Stimulated activated CD4-positive, alpha-beta T cell treated with anti-CD3 and anti-CD28 coated beads, Interleukin-2, amount 100 ng/mL, for 4 hours (primary cell): ENCODE data around the gene CALU.

ENCODE experiments used
- DNase-seq: peaks from one replicate; pipeline ENCODE4 v3.0.0-alpha.2; 2020; ENCODE audit warnings: low read depth

The CALU gene

GRCh38 chr7:128725531-128725930, 13.6 kb upstream of the CALU start:
- DNase-seq: no peak

DNA sequence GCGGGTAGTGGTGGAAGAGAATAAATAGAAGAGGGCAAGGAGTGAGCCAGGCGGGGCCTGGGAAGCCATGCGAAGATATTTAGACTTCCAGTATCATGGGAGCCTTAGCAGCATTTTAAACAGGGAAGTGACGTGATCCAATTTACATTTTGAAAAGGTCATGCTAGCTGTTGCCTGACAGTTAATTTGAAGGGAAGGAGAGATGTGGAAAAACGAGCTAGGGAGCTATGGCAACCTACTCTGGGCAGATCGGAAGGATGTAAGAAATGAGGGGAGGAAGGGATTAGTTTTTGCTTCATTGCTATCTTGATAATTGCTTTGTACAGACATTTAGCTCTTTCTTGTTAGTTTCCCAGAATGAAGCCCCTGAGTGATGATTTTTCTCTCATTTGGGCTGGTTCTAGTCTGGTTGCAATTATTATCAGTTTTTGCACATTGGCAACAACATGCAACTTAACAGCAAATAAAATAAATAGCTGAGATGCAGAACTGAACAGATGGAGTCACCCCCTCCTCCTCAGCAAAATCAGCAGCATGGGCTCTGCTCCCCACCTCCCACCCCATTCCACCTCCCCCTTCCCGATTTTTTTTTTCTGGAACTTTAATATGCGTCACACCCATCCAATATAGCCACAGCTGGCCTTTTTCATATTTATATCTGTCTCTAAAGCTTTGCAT, 13.0 kb upstream of the CALU start:
- DNase-seq: no peak

DNA sequence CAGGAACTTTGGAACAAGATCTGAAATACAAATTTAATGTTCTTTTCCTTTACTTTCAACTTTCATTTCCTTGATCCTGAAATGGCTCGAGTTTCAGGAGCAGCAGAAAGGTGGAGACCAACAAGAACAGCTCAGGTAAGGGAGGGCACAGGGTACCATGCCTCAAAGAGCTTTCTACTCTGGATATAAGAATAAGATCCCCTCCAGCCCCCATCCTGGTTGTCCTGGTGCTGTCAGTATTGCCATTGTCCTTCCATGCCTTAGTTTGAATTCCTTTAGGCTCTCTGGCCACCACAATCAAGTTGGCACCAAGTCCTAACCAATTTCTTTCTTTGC, 12.5 kb upstream of the CALU start:
- DNase-seq: no peak

DNA sequence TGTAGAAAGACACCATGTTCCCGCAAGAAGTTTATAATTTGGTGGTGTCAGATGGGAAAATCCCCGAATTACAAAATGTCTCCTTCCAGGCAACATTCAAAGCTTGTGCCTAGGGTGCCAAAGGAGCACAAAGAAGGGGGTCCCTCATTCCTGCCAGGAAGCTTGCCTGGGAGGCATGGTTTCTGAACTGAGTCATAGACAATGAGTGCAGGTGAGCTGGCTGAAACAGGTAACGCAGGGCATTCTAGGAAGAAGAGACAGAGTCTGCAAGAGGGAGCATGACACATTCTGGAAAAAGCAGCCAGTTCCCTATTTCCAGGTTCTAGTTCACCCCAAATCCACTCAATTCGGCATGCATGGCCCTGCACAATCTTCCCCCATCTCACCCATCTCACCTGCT, 11.9 kb upstream of the CALU start:
- no peak for DNase-seq

DNA sequence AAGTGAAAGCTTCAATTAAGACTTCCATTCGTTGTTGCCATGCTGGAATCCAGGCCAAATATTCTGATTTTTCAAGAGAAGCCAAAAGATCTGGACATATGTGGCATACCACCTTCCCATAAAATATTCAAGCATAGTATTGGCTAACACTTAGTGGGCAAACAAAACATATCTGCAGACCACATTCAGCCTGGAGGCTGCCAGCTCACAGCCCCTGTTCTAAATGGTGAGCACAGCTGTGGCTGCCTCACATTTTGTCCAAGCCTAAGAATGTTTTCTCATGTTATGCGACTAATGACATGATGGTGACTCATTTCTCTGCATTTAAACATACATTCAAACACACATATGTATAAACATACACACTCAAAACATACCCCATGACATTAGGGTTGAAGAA, 10.6 kb upstream of the CALU start:
- DNase-seq: no peak

GRCh38 chr7:128729494-128729893, 9.7 kb upstream of the CALU start:
- no peak for DNase-seq

- no peak for DNase-seq
These were observed 8.0 kb upstream of the CALU start for GRCh38 chr7:128731184-128731583.

- DNase-seq: no peak
These were observed 6.5 kb upstream of the CALU start for GRCh38 chr7:128732521-128733277.

GRCh38 chr7:128733278-128733645, 5.9 kb upstream of the CALU start:
- DNase-seq: no peak

DNA sequence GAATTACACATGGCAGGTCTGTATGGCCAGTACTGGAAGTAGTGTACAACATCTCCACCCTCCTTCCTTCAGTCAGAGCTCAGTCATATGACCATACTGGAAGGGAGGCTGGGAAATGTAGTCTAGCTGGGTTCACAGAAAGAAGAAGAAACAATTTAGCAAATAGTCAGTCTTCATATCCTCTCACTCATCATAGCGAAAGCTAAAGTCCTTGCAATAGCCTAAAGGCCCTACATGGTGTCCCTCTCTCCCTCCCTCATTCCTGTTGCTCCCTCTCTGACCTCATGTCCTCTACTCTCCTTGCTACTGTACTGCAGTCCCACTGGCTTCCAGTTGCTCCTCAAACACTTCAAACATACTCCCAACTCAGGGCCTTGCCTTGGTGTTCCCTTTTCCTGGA, 4.3 kb upstream of the CALU start:
- DNase-seq: no peak

GRCh38 chr7:128735436-128735835, 3.7 kb upstream of the CALU start:
- no peak for DNase-seq

DNA sequence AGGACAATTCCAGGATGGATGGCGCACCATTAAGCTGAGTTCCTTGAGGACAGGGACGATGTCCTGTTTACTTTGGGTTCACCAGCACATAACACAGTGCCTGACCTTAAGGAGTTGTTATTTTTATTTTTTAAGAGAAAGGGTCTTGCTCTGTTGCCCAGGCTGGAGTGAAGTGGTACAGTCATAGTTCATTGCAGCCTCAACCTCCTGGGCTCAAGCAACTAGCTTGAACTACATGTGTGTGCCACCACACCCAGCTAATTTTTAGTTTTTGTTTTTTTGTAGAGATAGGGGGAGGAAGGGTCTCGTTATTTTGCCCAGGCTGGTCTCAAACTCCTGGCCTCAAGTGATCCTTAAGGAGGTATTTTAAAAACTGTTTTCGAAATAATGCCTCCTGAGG, 1.7 kb upstream of the CALU start:
- no peak for DNase-seq

DNA sequence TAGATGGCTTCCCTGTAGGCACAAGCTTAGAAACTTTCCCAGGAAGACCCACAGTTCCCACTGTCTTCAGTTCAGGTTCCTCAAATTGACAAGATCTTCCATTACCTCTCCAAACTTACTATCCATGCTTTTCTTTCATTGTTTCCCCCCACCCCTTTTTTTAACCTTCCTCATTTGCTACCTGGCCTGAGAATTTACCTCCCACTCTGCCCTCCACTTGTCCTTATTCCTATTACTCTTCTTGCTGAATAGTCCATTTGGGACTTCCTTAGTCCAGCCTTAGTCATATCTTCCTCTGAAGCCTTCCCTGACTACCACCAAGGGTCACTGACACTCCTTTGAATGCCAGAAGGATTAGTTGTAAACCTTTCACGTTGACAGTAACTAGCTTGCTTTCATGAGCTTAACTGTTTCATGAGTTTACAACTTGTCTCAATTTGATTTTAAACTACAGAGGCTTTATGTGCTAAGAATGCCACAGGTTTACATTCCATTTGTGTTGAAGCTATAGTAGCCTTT, 1.2 kb upstream of the CALU start:
- DNase-seq: no peak

- DNase-seq: no peak
These were observed 550 bp upstream of the CALU start for GRCh38 chr7:128738570-128739047.

DNA sequence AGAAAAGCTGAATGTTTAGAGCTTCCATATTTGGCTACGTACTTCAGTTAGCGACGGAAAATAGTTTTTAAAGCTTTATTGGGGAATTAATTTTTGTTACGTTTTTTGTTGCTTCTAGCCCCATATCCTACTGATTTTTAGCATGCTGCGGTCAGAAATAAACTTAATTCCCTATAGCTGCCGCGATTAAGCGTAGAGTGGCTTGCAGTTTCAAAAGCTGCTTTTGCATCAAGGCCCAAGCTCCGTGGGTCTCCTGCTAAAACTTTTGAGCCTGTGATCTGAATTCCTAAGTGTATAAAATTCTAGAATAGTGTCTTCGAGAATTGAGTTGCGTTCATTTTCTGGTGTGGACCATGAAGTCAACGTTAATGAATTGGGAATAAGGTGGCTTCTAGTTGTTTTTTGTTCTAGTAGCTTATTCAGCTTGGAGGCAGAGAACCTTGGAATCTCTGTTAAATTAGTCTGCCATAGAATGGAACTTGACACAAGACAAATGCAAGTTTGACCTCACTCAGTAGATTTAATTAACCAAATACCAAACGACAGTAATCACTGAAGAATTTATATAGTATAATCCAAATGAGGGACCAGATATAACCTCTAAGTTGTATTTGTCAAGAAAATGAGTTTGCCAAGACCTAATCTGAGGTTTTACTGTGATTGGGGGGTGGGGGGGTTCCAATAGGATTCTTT, 977 bp downstream of the CALU start:
- DNase-seq: no peak

DNA sequence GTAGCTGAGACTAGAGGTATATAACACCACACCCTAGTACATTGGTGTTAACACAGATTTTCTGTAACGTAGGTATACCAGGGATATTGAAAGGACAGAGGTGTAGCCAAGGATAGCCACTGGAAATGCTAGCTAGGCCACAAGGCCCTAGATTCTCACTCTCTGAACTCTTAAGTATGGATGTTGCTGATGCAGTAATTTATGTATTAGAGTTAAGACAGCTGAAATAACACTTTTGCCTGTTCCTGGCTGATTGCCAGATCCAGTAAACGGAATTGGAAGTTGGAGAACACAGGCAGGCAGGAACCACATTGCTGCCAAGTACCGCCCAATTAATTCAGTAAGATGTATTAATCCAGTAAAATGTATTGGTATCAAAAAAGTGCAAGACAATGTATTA, 1.8 kb downstream of the CALU start:
- DNase-seq: no peak

- DNase-seq: no peak
These were observed 2.3 kb downstream of the CALU start for GRCh38 chr7:128741491-128741890.

DNA sequence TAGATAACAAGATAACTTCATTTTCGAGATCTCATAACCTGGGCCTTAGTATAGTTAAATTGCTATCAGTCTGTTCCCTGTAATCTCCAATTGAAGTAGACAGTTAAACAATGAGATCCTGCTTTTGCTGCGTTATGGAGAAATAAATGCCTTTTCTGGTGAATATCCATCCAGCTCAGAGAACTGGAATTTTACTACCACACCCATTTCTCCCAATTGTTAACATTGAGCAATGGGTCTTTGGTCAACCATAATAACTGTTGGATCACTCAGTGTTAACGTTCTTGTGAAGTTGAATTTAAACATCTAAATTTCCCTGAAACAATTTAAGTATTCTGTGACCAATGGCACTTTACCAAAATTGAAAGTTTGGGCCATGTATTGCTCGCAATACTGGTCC, 3.0 kb downstream of the CALU start:
- DNase-seq: no peak

DNA sequence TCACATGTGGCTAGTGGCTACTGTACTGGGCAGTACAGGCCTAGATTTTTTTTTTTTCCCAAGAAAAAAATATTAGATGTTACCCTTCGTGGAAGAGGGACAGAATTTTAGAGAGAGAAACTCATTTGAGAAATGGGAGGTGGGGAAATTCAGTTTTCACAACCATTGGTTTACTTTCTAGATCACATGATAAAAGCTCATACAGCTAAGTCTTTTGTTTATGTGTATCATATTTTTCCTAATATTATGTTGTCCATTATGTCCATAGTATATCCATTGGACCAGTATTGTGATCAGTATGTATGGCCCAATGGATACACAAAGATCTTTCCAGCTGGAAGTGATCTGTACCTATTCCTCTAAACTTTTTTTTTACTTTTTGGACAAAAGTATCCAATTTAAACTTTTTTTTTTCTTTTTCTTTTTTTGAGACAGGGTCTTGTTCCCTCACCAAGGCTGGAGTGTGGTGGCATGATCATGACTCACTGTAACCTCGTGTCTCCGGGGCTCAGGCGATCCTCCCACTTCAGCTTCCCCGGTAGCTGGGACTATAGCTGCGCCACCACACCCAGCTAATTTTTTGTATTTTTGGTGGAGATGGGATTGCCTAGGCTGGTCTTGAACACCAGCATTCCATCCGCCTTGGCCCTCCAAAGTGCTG, 4.1 kb downstream of the CALU start:
- DNase-seq: no peak

DNA sequence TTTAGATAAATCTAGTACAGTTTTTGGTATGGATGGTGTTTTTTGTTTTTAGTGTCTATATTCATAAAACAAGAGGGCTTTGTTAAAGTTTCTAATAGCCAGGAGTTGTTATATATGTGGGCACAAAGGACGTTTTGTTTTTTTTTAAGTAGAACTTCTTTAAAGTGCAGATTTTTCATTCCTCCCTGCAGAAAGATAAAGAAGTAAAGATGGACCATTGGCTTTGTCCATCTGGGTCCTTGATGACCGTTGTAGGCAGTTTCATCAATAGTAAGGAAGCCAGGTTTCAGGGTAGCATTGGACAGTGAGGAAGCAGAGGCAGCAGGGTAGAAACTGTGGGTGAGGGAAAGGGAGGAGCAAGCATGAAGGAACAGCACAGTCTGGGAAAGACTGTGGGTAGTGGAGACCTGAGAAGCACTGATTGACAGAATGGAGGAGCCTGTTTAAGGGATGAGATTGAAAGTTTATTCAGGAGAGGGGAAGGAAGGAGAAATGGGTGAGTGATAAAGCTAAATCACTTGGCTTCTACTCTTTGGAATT, 5.3 kb downstream of the CALU start:
- DNase-seq: no peak

DNA sequence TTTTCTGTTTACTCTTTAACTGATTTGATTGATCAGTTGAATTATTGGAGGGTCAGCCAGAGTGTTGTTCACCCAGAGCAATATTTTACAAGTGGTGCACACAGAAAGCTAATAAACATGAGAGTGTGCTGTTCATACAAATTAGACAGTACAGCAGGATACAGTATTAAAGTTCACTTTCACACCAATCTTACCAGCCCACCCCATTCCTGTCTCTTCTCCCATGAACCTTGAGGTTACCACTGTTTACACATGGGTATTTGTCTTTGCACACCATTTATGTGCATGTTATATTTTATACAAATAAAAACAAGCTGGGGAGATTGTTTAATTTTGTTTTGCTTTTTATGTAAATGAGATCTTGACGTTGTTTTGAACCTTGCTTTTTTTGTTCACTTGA, 6.5 kb downstream of the CALU start:
- no peak for DNase-seq

GRCh38 chr7:128747327-128748079, 8.3 kb downstream of the CALU start:
- DNase-seq: no peak
